GM18868 (cell line): ENCODE data around the gene FBXO39.
"Not testable (repeated sequence)": the region's sequence is repeated elsewhere in the genome, so short reads cannot be mapped to it uniquely, and the experiment has no call there.

ENCODE experiments used
- ATAC-seq: cut with Tn5 transposase; IDR thresholded peaks from one replicate; pipeline ENCODE4 v1.9.1; 2021; ENCODE audit warnings: mild to moderate bottlenecking, moderate library complexity; ENCODE audit not compliant: unreplicated experiment

Gene FBXO39

GRCh38 chr17:6789146-6789545 lies 13.1 kb downstream of the FBXO39 start:
- ATAC-seq, result no peak

GRCh38 chr17:6793748-6794493 lies 17.9 kb downstream of the FBXO39 start:
- no peak for ATAC-seq

- ATAC-seq, result no peak
These were observed 20.2 kb downstream of the FBXO39 start for GRCh38 chr17:6796017-6796886.

- no peak for ATAC-seq
These were observed 21.0 kb downstream of the FBXO39 start for GRCh38 chr17:6796887-6797490.

- ATAC-seq, result no peak
These were observed 21.8 kb downstream of the FBXO39 start for GRCh38 chr17:6797718-6798351.

- ATAC-seq, result no peak
These were observed 23.7 kb downstream of the FBXO39 start for GRCh38 chr17:6799738-6800137.

- no peak for ATAC-seq
These were observed 24.5 kb downstream of the FBXO39 start for GRCh38 chr17:6800422-6801027.

- no peak for ATAC-seq
These were observed 35.5 kb downstream of the FBXO39 start for GRCh38 chr17:6811510-6811909.

GRCh38 chr17:6812295-6812694 lies 36.3 kb downstream of the FBXO39 start:
- ATAC-seq, result no peak

- no peak for ATAC-seq
These were observed 39.8 kb downstream of the FBXO39 start for GRCh38 chr17:6815775-6816174.

- not testable (repeated sequence) for ATAC-seq
These were observed 40.4 kb downstream of the FBXO39 start for GRCh38 chr17:6816368-6816767.

- ATAC-seq, result no peak
These were observed 42.9 kb downstream of the FBXO39 start for GRCh38 chr17:6818938-6819337.

GRCh38 chr17:6823011-6823442 lies 47.0 kb downstream of the FBXO39 start:
- no peak for ATAC-seq

GRCh38 chr17:6830383-6830986 lies 54.5 kb downstream of the FBXO39 start:
- ATAC-seq, result no peak

- peak; percentile 54 for ATAC-seq
These were observed 55.7 kb downstream of the FBXO39 start, which contains the start of gene TEKT1 for GRCh38 chr17:6831661-6832263. TEKT1 (minus strand) TSS chr17:6831729; CDS start chr17:6830376, 1,353 bp downstream.
